ENCODE results near the gene C7orf57.

GRCh38 chr7:48035301-48035966 is at the start of gene C7orf57:
- TF ChIP-seq CTCF (IDR thresholded peaks at IDR 0.05; ENCODE audit: borderline replicate concordance, extremely low read depth, low read length, poor library complexity, severe bottlenecking) (no peak), EZH2 (IDR thresholded peaks at IDR 0.05; ENCODE audit: borderline replicate concordance, low read depth, low read length, severe bottlenecking) (no peak)

Data from DND-41 (cell line).